ENCODE measurements around the gene INSIG1. TPM values are rescaled to one million over a fixed set of nuclear protein-coding genes. Genes with fewer than 3 reads are reported as not detected.

INSIG1 gene
- total RNA-seq, 1 donor from 2014 or later = 81.5 TPM

DNA sequence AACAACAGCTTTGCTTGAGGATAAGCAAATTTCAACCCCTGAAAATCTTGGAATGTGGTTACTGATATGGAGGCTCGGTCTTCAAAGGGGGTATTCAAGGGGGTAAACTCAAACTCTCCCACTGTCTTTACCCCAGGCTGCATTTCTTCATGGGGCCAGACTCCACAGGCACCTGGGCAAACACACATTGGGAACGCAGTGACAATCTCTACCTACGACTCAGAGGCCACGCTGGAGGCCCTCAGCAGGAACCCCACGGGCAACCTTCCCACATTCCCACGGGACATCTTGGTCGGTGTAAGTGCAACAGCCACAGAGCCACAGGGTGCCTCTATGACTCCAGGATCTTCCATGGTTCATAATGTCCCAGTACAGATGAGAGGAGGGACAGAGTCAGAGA is 2.2 kb upstream of the INSIG1 start:
- H3K27ac Mint-ChIP-seq (ENCODE audit: unreplicated experiment) = no peak overlapping the region
- H3K36me3 Mint-ChIP-seq (ENCODE audit: low read depth) = peaks cover 12% of the 10 kb centered on the region
- peak overlapping the region; percentile 83 for H3K4me3 Mint-ChIP-seq
- H3K4me1 Mint-ChIP-seq = peaks cover 31% of the 10 kb centered on the region
- no peak for DNase-seq (ENCODE audit: low read depth, low spot score)
- TF ChIP-seq, protein P1, sequence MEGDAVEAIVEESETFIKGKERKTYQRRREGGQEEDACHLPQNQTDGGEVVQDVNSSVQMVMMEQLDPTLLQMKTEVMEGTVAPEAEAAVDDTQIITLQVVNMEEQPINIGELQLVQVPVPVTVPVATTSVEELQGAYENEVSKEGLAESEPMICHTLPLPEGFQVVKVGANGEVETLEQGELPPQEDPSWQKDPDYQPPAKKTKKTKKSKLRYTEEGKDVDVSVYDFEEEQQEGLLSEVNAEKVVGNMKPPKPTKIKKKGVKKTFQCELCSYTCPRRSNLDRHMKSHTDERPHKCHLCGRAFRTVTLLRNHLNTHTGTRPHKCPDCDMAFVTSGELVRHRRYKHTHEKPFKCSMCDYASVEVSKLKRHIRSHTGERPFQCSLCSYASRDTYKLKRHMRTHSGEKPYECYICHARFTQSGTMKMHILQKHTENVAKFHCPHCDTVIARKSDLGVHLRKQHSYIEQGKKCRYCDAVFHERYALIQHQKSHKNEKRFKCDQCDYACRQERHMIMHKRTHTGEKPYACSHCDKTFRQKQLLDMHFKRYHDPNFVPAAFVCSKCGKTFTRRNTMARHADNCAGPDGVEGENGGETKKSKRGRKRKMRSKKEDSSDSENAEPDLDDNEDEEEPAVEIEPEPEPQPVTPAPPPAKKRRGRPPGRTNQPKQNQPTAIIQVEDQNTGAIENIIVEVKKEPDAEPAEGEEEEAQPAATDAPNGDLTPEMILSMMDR (conservative IDR thresholded peaks at IDR 0.05) = no peak
- no peaks in the 10 kb centered on the region for H3K27me3 Mint-ChIP-seq (ENCODE audit: low read depth)
- peaks cover 9% of the 10 kb centered on the region for H3K9me3 Mint-ChIP-seq

DNA sequence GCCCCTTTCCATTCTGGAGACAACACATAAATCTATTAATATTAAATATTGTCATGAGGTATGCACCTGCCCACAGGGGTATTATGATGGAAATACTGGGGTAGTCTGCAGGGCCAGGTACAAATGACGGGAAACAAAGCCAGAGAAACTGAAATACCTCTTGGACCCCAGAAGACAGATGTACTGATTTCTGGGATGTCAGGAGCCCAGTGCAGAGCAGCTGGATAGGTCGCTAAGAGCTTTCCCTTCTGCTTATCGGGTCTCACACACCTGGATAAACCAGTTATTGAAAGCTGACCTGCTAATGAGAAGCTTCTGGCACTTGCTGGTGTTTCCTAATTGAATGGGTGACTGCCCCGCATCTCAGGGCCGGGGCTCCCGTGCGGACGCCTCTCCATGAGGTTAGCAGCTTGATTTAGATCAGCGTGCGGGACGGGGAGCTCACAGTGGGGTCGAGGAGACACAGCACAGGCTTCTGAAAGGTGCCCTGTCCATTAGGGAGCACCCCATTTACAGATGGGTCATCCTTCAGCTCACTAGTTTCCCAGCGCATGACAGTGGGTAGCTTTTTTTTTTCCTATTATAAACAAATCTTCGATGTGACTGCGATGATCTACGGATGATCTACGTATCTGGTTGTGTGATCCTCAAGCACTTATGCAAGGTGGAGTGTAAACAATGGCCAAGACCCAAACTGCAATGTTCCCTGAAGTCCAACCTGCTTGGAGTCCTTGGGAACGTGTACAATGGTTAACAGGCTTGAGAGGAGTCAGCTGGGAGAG is 1.5 kb upstream of the INSIG1 start:
- Mint-ChIP-seq H3K27ac (ENCODE audit: unreplicated experiment) (peak overlapping the region; percentile 96), H3K36me3 (ENCODE audit: low read depth) (peaks cover 16% of the 10 kb centered on the region), H3K9me3 (peaks cover 9% of the 10 kb centered on the region), H3K4me1 (peaks cover 37% of the 10 kb centered on the region), H3K4me3 (peak overlapping the region; percentile 83), H3K27me3 (ENCODE audit: low read depth) (no peaks in the 10 kb centered on the region)
- DNase-seq (ENCODE audit: low read depth, low spot score) = no peak
- TF ChIP-seq, protein P1 (conservative IDR thresholded peaks at IDR 0.05) = no peak

DNA sequence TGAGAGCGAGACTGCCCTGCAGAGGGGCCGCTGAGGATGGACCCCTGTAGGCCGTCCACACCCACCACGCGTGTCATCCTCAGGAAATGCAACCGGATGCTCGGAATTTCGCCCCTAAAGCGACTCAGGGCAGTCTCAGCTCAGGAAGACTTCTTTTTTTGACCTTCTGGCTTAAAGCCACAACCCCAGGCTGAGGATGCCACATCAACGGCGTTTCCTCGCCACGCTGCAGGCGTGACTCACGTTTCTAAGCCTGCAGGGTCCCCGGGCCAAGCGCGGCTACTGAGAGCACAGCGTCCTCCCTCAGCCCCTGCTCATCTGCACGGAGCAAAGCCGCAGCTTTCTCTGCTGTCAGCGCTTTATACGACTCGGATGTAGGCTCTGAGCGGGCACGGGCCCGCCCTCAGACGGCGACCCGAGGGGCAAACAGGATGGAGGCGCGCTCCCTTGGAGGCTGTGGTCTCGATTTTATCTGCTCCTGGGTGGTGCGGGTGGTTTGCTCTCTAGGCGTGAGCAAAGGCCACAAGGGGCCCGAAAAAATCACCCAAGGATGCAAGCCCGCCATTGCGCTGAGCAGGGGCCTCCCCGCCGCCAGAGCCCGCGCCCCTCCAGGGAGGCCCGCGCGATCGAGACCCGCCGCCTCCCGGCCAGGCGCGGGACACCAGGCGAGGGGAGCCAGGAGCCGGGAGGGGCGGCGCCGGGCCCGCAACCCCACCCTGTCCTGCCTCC is 726 bp upstream of the INSIG1 start:
- Mint-ChIP-seq H3K4me3 (peak overlapping the region; percentile 83), H3K9me3 (peaks cover 9% of the 10 kb centered on the region), H3K4me1 (peaks cover 36% of the 10 kb centered on the region), H3K36me3 (ENCODE audit: low read depth) (peaks cover 19% of the 10 kb centered on the region), H3K27me3 (ENCODE audit: low read depth) (no peaks in the 10 kb centered on the region), H3K27ac (ENCODE audit: unreplicated experiment) (peak overlapping the region; percentile 96)
- no peak for DNase-seq (ENCODE audit: low read depth, low spot score)
- TF ChIP-seq, protein P1 (conservative IDR thresholded peaks at IDR 0.05) = peak; percentile 61

DNA sequence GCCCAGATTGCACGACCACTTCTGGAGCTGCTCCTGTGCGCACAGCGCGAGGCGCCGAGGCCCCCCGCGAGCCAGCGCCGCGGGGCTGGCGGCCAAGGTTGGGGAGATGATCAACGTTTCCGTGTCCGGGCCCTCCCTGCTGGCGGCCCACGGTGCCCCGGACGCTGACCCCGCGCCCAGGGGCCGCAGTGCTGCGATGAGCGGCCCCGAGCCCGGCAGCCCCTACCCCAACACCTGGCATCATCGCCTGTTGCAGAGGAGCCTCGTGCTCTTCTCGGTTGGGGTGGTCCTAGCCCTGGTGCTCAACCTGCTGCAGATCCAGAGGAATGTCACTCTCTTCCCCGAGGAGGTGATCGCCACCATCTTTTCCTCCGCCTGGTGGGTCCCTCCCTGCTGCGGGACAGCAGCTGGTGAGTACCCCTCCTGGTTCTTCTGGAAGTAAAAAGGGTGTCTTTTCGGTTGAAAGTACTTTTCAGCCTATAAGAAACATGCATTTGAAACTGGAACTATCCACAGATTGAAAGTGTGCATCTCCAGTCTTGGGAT is 683 bp downstream of the INSIG1 start:
- peaks cover 9% of the 10 kb centered on the region for H3K9me3 Mint-ChIP-seq
- no peak for DNase-seq (ENCODE audit: low read depth, low spot score)
- peak overlapping the region; percentile 95 for H3K4me3 Mint-ChIP-seq
- peak overlapping the region; percentile 95 for H3K27ac Mint-ChIP-seq (ENCODE audit: unreplicated experiment)
- TF ChIP-seq, protein P1 (conservative IDR thresholded peaks at IDR 0.05) = no peak
- peaks cover 36% of the 10 kb centered on the region for H3K4me1 Mint-ChIP-seq
- peaks cover 19% of the 10 kb centered on the region for H3K36me3 Mint-ChIP-seq (ENCODE audit: low read depth)
- H3K27me3 Mint-ChIP-seq (ENCODE audit: low read depth) = no peaks in the 10 kb centered on the region

DNA sequence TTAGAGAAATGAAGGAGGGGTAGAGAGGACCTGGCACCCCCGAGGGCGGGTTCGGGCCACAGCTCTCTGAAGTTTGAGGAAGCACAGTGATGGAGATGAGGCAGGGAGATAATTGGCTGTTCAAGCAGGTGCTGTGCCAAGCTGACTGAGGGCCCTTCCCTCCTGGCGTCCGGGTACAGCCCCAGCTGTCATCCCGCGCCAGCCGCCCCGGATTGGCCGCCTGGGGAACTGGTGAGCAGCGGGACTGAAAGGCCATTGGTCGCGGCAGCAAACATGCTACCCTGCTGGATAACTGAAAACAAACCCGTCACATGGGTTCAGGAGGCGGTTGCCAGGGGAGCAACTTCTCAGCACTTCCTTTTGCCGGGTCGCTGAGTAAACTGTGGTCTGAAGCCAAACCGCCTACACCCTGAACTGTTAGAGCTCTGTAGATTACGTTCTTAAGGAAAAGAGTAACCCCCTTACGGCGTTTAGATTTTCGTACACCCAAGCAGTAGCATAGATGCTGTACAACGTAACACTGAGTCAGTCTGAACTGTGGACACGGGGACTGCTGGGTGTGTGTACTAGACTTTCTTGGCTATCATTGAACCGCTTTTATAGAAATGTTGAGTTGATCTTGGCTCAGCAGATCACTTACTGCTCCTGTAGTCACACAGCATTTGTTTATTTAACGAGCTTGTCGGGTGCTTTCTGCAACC is 1.3 kb downstream of the INSIG1 start:
- H3K36me3 Mint-ChIP-seq (ENCODE audit: low read depth) = peaks cover 19% of the 10 kb centered on the region
- DNase-seq (ENCODE audit: low read depth, low spot score) = peak; percentile 83
- peak overlapping the region; percentile 95 for H3K4me3 Mint-ChIP-seq
- no peaks in the 10 kb centered on the region for H3K27me3 Mint-ChIP-seq (ENCODE audit: low read depth)
- H3K9me3 Mint-ChIP-seq = peaks cover 8% of the 10 kb centered on the region
- H3K27ac Mint-ChIP-seq (ENCODE audit: unreplicated experiment) = peak overlapping the region; percentile 95
- TF ChIP-seq, protein P1 (conservative IDR thresholded peaks at IDR 0.05) = no peak
- peaks cover 36% of the 10 kb centered on the region for H3K4me1 Mint-ChIP-seq

All from neural crest cell (in vitro differentiated cells).